Renal cortex interstitium (tissue), 11 donors: ENCODE results near the gene USP30. TPM values are rescaled to one million over a fixed set of nuclear protein-coding genes. Genes with fewer than 3 reads are reported as not detected.

Experiments
- DNase-seq, 11 donors: peaks; one replicate each; pipeline ENCODE4 v3.0.0-alpha.2; 2013; ENCODE audit warnings: low read depth in 9 of 11, low spot score in 4 of 11; ENCODE audit errors: extremely low read depth in 1 of 11
- polyA plus RNA-seq, 3 donors: library from polyadenylated mRNA; unstranded; fragments of 120-200 nt; gene quantifications; one replicate each; pipeline ENCODE4 v1.2.1, GENCODE V29; 2013; ENCODE audit not compliant: insufficient read length in 3 of 3

The USP30 gene
- polyA plus RNA-seq, 3 donors, result 23.7 to 27.8 (median 24.0) TPM

- no peak for DNase-seq
Observed at GRCh38 chr12:109115404-109115757, 63.0 kb downstream of the USP30 start.

GRCh38 chr12:109115758-109116610 is 63.6 kb downstream of the USP30 start, which contains the start of gene ACACB:
ACACB (plus strand) TSS chr12:109116587; CDS start chr12:109139406, 22,819 bp downstream.
- peak in 4 of 11 donors; percentile 52 to 67 (median 64) for DNase-seq

- no peak for DNase-seq
Observed at GRCh38 chr12:109116611-109116949, 64.2 kb downstream of the USP30 start.

GRCh38 chr12:109120095-109120494 is 67.7 kb downstream of the USP30 start:
- no peak for DNase-seq

- DNase-seq, result no peak
Observed at GRCh38 chr12:109120557-109120956, 68.2 kb downstream of the USP30 start.

GRCh38 chr12:109121346-109121880 is 69.0 kb downstream of the USP30 start:
- no peak for DNase-seq

- DNase-seq, result no peak
Observed at GRCh38 chr12:109124878-109125648, 72.7 kb downstream of the USP30 start.

- no peak for DNase-seq
Observed at GRCh38 chr12:109125791-109126190, 73.4 kb downstream of the USP30 start.

- no peak for DNase-seq
Observed at GRCh38 chr12:109126784-109127183, 74.4 kb downstream of the USP30 start.

- no peak for DNase-seq
Observed at GRCh38 chr12:109127533-109128242, 75.3 kb downstream of the USP30 start.

- DNase-seq, result no peak
Observed at GRCh38 chr12:109130297-109131153, 78.1 kb downstream of the USP30 start.

- peak in 1 of 11 donors; percentile 31 for DNase-seq
Observed at GRCh38 chr12:109131154-109132050, 79.0 kb downstream of the USP30 start.

GRCh38 chr12:109134186-109134917 is 82.0 kb downstream of the USP30 start:
- DNase-seq, result no peak

- no peak for DNase-seq
Observed at GRCh38 chr12:109137055-109137454, 84.7 kb downstream of the USP30 start.
